Measurements from ENCODE around the gene PTPN23.

DNA sequence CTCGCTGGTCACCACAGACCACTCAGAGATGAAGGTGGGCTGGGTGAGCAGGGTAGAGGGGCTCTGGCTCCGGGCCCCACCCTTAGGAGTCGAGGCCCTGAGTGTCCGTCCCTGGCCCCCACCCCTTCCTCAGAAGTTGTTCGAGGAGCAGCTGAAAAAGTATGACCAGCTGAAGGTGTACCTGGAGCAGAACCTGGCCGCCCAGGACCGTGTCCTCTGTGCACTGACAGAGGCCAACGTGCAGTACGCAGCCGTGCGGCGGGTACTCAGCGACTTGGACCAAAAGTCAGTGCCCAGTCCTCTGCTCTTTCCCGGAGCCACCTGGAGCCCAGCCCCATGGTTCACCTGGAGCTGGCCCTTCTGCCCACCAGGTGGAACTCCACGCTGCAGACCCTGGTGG is 28.5 kb downstream of the PTPN23 start:
- TF ChIP-seq POLR2A (IDR thresholded peaks at IDR 0.05) (no peak), POLR2AphosphoS5 (IDR thresholded peaks at IDR 0.05) (peak in 1 of 3 donors; percentile 15)
- TF ChIP-seq, protein P1, sequence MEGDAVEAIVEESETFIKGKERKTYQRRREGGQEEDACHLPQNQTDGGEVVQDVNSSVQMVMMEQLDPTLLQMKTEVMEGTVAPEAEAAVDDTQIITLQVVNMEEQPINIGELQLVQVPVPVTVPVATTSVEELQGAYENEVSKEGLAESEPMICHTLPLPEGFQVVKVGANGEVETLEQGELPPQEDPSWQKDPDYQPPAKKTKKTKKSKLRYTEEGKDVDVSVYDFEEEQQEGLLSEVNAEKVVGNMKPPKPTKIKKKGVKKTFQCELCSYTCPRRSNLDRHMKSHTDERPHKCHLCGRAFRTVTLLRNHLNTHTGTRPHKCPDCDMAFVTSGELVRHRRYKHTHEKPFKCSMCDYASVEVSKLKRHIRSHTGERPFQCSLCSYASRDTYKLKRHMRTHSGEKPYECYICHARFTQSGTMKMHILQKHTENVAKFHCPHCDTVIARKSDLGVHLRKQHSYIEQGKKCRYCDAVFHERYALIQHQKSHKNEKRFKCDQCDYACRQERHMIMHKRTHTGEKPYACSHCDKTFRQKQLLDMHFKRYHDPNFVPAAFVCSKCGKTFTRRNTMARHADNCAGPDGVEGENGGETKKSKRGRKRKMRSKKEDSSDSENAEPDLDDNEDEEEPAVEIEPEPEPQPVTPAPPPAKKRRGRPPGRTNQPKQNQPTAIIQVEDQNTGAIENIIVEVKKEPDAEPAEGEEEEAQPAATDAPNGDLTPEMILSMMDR (IDR thresholded peaks at IDR 0.05 in 8 of 11, conservative IDR thresholded peaks at IDR 0.05 in 3 of 11): no peak

Measured in spleen (tissue), 7 donors.